GM20000 (cell line): ENCODE measurements around the gene ABI3.
A peak's percentile ranks its signal among the peaks of the same experiment; 100 is the strongest.

Experiments used
- DNase-seq: peaks from one replicate; pipeline ENCODE4 v3.0.0; 2012; ENCODE audit warnings: low spot score
- TF ChIP-seq, protein P1 (sequence below): IDR thresholded peaks from 2 replicates; pipeline ENCODE4 v1.5.1; 2012; ENCODE audit warnings: mild to moderate bottlenecking, control low read depth; ENCODE audit errors: extremely low read depth, missing control alignments

Gene ABI3

DNA sequence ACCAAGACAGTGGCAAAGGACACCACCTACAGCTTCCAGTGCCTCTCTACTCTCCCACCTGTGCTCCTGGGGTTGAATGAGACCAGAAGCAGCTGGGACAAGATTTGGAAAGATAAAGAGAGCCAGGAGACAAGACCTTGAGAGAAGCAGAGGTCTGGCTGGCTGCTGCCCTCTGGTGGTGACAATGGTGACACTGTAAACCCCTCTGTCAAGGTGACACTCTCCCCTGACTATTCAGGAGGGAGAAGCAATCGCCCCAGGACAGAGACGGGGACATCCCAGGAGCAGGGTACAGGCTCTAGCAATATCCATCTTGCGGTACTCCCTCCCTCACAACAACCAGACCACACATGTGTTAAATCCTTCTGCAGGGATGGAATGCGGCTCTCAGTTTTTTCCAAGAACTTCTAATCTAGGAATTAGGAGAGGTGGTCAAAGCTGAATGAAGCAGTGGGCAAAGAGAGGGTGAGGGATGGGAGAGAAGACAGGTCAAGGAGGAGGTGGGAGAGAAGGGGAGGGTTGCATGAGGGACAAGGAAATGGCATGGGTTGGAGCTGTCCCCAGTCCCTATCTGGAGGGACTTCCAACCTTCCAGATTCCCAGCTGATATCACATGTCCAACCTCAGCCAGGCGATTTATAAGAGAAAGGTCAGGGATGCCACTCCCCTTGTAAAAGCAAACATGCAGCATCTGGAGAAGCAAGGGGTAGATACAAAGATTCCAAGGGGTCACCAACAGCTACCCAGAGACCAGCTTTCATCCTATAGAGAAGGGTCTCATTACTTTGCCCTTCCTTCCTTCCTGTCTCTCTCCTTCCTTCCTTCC, 17.1 kb downstream of the ABI3 start:
- peak; percentile 89 for DNase-seq
- TF ChIP-seq, protein P1, sequence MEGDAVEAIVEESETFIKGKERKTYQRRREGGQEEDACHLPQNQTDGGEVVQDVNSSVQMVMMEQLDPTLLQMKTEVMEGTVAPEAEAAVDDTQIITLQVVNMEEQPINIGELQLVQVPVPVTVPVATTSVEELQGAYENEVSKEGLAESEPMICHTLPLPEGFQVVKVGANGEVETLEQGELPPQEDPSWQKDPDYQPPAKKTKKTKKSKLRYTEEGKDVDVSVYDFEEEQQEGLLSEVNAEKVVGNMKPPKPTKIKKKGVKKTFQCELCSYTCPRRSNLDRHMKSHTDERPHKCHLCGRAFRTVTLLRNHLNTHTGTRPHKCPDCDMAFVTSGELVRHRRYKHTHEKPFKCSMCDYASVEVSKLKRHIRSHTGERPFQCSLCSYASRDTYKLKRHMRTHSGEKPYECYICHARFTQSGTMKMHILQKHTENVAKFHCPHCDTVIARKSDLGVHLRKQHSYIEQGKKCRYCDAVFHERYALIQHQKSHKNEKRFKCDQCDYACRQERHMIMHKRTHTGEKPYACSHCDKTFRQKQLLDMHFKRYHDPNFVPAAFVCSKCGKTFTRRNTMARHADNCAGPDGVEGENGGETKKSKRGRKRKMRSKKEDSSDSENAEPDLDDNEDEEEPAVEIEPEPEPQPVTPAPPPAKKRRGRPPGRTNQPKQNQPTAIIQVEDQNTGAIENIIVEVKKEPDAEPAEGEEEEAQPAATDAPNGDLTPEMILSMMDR, result peak; percentile 76

DNA sequence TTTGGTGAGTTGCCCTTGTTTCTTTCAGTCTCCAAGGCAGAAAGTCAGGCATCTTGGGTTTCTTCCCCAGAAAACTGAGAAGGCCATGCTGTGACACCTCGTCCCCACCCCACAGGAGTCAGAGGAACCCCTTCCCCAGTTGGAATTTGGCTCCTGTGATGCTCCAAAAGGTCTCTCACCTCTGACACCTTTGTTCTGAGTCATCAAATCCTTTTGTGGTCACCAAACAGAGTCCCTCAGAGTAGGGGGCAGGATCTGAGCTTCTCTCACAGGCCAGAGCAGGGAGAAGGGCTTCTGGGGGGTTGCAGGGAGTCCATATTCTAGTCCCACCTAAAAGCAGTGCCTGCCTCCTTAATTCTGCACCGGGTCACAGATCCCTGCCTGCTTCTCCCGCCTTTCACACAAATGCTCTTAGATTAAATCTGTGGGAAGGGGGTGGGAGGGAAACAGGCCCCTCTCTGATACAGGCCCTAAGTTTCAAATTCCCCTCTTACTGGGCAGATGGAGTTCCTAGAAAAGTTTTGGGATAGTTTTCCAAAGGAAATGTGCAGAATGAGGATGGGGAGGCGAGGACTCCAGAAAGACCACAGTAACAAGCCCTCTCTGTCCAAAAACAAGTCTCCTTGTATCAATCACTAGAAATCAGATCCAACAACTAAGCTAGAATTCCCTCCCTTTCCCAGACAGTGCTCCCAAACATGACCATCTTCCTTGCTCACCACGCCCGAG, 18.7 kb downstream of the ABI3 start:
- TF ChIP-seq, protein P1, result no peak
- no peak for DNase-seq

DNA sequence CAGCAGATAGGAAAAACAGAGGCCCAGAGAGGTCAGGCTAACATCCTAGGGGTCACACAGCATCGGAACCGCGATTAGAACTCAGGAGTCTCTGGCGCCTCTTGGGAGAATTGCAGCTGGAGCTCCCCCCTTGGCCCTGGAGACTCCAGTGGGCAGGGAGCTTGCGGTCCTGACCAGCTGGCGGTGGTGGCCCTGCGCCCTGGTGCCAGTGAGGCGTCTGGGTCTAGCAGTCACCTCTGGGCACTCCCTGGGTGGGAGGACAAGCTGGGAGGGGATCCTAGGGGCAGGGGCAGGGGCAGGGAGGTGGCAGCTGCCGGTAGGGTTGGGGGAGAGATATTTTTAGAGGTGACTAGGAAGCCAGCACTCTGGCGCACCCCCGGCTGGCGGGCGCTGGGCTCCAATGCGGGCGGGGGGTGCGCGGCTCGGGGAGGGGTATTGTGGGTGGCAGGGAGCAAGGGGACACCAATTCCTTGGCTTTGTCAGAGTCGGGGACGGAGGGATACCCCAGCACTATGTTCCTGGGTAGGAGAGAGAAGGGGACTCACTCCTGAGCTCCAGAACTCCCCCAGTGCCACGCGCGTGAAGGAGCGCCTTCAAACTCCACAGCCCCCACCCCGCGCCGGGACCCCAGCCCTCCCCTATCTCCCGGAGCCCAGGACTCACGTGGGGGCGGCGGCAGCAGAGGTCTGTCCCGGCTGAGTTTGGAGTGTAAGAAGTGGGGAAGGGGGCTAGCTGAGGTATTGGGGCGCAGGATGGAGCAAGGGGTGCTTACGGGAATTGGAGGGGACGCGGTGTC, 19.5 kb downstream of the ABI3 start:
- DNase-seq, result peak; percentile 26
- TF ChIP-seq, protein P1, result no peak

DNA sequence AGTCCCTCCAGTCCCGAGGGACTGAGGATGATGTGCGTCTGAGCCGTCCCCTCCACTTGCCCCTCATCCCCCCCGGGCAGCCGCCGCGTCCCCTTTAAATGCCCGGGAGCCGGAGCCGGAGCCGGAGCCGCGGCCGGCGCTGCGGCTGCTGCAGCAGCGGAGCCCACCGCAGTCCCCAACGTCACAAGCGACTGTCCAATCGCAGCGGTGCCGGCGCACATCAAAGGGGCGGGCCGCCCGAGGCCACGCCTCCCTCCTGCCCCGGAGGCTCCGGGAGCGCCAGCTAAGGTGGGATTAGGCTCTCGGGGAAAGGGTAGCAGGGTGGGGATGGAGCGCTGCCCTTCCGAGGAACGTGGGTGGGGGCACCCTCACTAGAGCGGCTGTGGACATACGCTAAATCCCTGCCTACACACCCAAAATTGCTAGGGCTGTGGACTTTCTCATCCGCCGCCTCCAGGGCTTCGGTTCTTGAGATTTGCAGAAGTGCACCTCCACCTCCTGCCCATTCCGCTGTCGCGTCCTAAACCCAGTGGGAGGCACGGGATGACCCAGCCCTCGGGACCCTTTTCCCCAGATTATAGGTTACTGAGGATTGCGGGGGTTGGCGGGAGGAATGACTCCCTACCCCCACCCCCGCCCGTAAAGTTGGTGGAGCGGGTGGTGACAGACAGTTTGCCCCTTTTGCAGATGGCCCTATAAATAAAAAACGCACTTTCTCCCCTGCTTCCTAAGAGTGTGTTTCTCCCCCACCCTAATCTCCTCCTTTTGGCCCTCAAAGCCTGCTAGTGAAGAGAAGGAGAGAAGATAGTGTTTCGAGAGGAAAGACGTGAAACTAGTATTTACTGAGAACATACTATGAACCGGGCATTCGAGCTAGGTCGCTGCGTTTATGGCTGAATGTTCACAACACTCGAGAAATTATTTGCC, 20.4 kb downstream of the ABI3 start, which contains the start of gene PHOSPHO1:
Gene PHOSPHO1, minus strand, starts transcription at position 152 of the 927 bp plus-strand sequence. CDS start 4,096 bp downstream, outside the sequence.
- DNase-seq, result peak; percentile 91
- TF ChIP-seq, protein P1, result no peak

DNA sequence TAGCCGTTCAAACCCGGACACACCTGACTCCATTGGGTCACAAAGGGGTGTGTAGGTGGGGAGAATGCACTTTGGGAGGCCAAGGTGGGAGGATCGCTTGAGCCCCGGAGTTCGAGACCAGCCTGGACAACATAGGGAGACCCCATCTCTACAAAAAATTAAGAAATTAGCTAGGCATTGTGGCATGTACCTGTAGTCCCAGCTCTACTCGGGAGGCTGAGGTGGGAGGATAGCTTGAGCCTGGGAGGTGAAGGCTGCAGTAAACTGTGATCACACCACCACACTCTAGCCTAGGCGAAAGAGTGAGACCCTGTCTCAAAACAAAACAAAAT, 21.0 kb downstream of the ABI3 start:
- TF ChIP-seq, protein P1, result no peak

DNA sequence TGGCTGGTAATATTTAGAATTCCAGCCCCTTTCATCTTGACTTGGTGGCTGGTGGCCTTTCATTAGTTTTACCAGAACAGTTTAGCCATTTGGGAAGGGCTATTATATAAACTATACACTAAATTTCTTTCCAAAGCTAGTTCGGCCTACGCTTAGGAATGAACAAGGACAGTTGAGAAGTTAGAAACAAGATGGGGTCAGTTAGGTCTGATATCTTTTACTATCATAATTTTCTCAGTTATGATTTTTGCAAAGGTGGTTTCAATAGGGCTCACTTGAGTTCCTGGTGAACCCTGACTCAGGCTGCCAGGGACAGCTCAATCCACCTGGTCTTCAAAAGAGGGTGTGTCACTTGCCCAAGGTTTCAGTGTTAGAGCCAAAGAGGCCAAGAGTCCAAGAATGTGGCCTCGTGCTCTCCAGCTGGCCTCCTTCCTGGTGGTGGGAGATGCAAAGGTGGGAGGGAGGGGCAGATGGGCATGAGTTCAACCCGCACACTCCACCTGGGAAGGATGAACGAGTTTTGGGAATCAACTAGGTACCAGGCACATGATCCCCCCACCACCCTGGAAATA, 24.1 kb downstream of the ABI3 start:
- DNase-seq, result no peak
- TF ChIP-seq, protein P1, result no peak

More for the DNA sequence above, 21.0 kb downstream of the ABI3 start:
- DNase-seq, result no peak
